MM.1S (cell line): ENCODE measurements around the gene CCDC89.

Experiments
- DNase-seq: peaks from one replicate; pipeline ENCODE4 v3.0.0-alpha.2; 2015
- H2AFZ ChIP-seq: fragments of 300-600 bp; sonication (generic); 2 replicates; pipeline ENCODE4 v1.6.0; 2016; ENCODE audit warnings: antibody characterized with exemption, low read length
- H3F3A ChIP-seq: fragments of 300-600 bp; sonication (generic); 2 replicates; pipeline ENCODE4 v1.6.1; 2016; ENCODE audit warnings: mild to moderate bottlenecking, antibody characterized with exemption, low read length, moderate library complexity, mixed read lengths; ENCODE audit not compliant: insufficient read depth
- H3K27ac ChIP-seq: fragments of 300-600 bp; sonication (generic); 2 replicates; pipeline ENCODE4 v1.5.1; 2016; ENCODE audit warnings: mild to moderate bottlenecking, low read length
- H3K27me3 ChIP-seq: fragments of 300-600 bp; sonication (generic); replicated peaks from 2 replicates; pipeline ENCODE4 v1.6.0; 2016; ENCODE audit warnings: low read length; ENCODE audit not compliant: insufficient read depth
- H3K36me3 ChIP-seq: fragments of 300-600 bp; sonication (generic); replicated peaks from 2 replicates; pipeline ENCODE4 v1.6.1; 2016; ENCODE audit warnings: mild to moderate bottlenecking, low read length, mixed read lengths; ENCODE audit not compliant: insufficient read depth
- H3K4me1 ChIP-seq: fragments of 300-600 bp; sonication (generic); 2 replicates; pipeline ENCODE4 v1.6.1; 2016; ENCODE audit warnings: low read length, mixed read lengths
- H3K4me2 ChIP-seq: fragments of 300-600 bp; sonication (generic); 2 replicates; pipeline ENCODE4 v1.6.0; 2016; ENCODE audit warnings: low read depth, low read length
- H3K4me3 ChIP-seq: fragments of 300-600 bp; sonication (generic); 2 replicates; pipeline ENCODE4 v1.5.1; 2016; ENCODE audit warnings: low read length, mixed read lengths
- H3K79me2 ChIP-seq: fragments of 300-600 bp; sonication (generic); 2 replicates; pipeline ENCODE4 v1.6.1; 2016; ENCODE audit warnings: mixed run types, low read length, mixed read lengths
- H3K9ac ChIP-seq: fragments of 300-600 bp; sonication (generic); 2 replicates; pipeline ENCODE4 v1.6.1; 2016; ENCODE audit warnings: low read length, mixed read lengths
- H3K9me2 ChIP-seq: fragments of 300-600 bp; sonication (generic); replicated peaks from 2 replicates; pipeline ENCODE4 v1.6.1; 2016; ENCODE audit warnings: mild to moderate bottlenecking, low read length, mixed read lengths; ENCODE audit not compliant: insufficient read depth
- H3K9me3 ChIP-seq: fragments of 300-600 bp; sonication (generic); replicated peaks from 2 replicates; pipeline ENCODE4 v1.6.1; 2016; ENCODE audit warnings: mild to moderate bottlenecking, low read length, mixed read lengths; ENCODE audit not compliant: insufficient read depth
- H4K20me1 ChIP-seq: fragments of 300-600 bp; sonication (generic); 2 replicates; pipeline ENCODE4 v1.6.1; 2016; ENCODE audit warnings: mild to moderate bottlenecking, low read length, moderate library complexity, mixed read lengths; ENCODE audit not compliant: insufficient read depth
- EZH2 ChIP-seq: fragments of 300-600 bp; sonication (generic); optimal IDR thresholded peaks from 2 replicates; pipeline ENCODE3; 2017; ENCODE audit warnings: low read depth, mild to moderate bottlenecking, antibody characterized with exemption, low read length, mixed read lengths
- EZH2phosphoT487 ChIP-seq: fragments of 300-600 bp; sonication (generic); IDR thresholded peaks from 2 replicates; pipeline ENCODE4 v1.6.1; 2018; ENCODE audit warnings: antibody characterized with exemption, low read length
- TF ChIP-seq, protein P1 (sequence below): fragments of 300-600 bp; sonication (generic); IDR thresholded peaks from 2 replicates; pipeline ENCODE4 v1.5.1; 2016; ENCODE audit warnings: antibody characterized with exemption, low read length, mixed read lengths

The CCDC89 gene

DNA sequence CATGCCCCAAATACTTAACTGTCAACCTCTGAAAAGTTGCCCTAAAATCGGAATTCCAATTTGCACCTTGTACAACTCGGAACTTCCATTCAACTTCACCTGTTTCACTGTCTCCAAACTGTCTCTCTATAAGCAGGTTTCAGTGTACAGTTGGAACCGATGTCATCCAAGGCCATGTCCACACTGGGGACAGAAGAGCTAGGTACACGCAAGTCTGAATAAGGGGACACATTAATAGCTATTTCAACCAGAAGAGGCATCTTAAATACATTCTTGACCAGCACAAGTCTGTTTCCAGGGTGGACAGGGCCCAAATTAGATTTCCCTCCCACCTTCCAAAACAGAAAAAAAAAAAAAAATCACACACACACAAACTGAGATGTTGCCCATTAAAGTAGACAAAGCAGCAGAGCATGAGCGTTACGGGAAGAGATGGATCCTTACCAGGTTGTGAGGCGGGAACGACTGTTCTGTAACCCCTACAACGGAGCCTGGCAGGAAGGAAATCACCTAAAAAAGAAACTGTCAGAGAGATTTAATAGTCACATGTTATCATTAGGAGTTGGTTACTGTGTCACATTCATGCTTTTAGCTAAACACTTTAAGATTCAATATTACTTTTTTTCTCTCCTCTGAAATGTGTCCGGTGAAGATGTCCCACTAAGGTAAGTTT, 22.8 kb downstream of the CCDC89 start:
- H4K20me1 ChIP-seq, result peaks cover 37% of the 10 kb centered on the region
- H3K4me2 ChIP-seq, result peak overlapping the region; percentile 89
- no peaks in the 10 kb centered on the region for H3K9me2 ChIP-seq
- H3K9ac ChIP-seq, result peak overlapping the region; percentile 96
- peaks cover 66% of the 10 kb centered on the region for H3K79me2 ChIP-seq
- H3K27ac ChIP-seq, result peak overlapping the region; percentile 91; the same call in 1 of the 2 replicates
- peaks cover 11% of the 10 kb centered on the region; the same call in 1 of the 2 replicates for H3F3A ChIP-seq
- 0 out of 2 replicates have a peak overlapping the region, but pooled peaks have one; percentile 25 for H2AFZ ChIP-seq
- H3K4me1 ChIP-seq, result peaks cover 18% of the 10 kb centered on the region
- H3K27me3 ChIP-seq, result no peaks in the 10 kb centered on the region
- DNase-seq, result peak; percentile 20
- H3K4me3 ChIP-seq, result peak overlapping the region; percentile 97
- TF ChIP-seq, protein P1, sequence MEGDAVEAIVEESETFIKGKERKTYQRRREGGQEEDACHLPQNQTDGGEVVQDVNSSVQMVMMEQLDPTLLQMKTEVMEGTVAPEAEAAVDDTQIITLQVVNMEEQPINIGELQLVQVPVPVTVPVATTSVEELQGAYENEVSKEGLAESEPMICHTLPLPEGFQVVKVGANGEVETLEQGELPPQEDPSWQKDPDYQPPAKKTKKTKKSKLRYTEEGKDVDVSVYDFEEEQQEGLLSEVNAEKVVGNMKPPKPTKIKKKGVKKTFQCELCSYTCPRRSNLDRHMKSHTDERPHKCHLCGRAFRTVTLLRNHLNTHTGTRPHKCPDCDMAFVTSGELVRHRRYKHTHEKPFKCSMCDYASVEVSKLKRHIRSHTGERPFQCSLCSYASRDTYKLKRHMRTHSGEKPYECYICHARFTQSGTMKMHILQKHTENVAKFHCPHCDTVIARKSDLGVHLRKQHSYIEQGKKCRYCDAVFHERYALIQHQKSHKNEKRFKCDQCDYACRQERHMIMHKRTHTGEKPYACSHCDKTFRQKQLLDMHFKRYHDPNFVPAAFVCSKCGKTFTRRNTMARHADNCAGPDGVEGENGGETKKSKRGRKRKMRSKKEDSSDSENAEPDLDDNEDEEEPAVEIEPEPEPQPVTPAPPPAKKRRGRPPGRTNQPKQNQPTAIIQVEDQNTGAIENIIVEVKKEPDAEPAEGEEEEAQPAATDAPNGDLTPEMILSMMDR, result no peak
- TF ChIP-seq EZH2phosphoT487 (no peak), EZH2 (no peak)
- peaks cover 15% of the 10 kb centered on the region; the same call in 1 of the 2 replicates for H3K36me3 ChIP-seq
- no peaks in the 10 kb centered on the region for H3K9me3 ChIP-seq

DNA sequence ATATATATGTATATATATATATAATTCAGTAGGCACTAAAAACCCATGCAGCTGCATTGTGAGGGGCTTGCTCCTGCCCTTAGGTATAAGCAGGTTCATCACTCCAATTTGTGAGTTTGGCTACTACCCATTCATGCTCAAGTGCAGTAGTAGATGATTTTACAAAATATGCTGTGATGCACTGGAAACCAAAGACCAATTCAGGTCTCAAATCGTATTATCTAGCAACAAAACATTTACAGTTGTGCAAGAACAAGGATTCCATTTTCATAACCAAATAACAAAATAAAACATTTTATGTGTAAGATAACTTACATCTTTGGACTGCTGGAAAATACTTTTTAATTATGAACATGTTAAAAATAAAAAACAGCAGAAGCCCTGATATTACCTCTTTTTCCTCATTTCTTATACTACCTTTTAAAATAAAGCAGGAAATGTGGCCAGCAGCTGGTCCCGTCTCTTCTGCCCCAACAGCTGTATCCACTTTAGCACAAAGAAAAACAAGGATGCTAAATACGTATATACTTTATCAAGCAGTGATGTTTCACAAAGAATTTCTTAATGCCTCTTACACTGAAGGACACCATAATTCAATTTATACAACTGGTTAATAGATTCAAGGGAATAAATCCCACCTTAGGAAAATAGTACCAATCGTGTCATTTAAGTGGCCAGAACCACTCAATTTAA, 23.9 kb downstream of the CCDC89 start:
- no peaks in the 10 kb centered on the region for H3K27me3 ChIP-seq
- H3F3A ChIP-seq, result peaks cover 11% of the 10 kb centered on the region; the same call in 1 of the 2 replicates
- H4K20me1 ChIP-seq, result peaks cover 37% of the 10 kb centered on the region
- H3K4me3 ChIP-seq, result peak overlapping the region; percentile 97
- H3K36me3 ChIP-seq, result peaks cover 18% of the 10 kb centered on the region
- H3K9me3 ChIP-seq, result no peaks in the 10 kb centered on the region
- H3K27ac ChIP-seq, result no peak overlapping the region
- H3K79me2 ChIP-seq, result peaks cover 77% of the 10 kb centered on the region
- TF ChIP-seq EZH2, result no peak
- TF ChIP-seq, protein P1, result no peak
- no peak for TF ChIP-seq EZH2phosphoT487
- H3K9ac ChIP-seq, result peak overlapping the region; percentile 96; the same call in 1 of the 2 replicates
- H2AFZ ChIP-seq, result no peak overlapping the region
- DNase-seq, result no peak
- peaks cover 18% of the 10 kb centered on the region for H3K4me1 ChIP-seq
- peak overlapping the region; percentile 89 for H3K4me2 ChIP-seq
- no peaks in the 10 kb centered on the region for H3K9me2 ChIP-seq

DNA sequence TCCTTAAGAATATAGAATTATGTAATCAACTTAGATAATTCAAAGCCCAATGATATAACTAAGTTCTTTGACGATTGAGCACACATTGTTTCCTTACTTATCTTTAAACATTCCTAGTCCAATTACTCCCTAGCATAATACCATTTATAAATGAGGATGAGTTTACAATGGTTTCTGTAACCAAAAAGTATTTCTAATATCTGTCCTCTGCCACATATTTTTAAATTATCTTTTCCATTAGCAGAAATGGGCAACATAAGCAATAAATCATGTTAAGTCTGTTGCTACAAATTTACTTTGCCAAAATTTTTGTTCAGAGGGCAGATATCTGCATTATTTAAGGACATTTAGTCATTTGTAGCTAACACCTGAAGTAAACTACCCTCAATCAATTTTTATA, 27.8 kb downstream of the CCDC89 start:
- TF ChIP-seq EZH2phosphoT487 (no peak), EZH2 (no peak)
- TF ChIP-seq, protein P1, result no peak
- peaks cover 90% of the 10 kb centered on the region for H3K79me2 ChIP-seq
- peaks cover 18% of the 10 kb centered on the region for H3K4me1 ChIP-seq
- H3K9me3 ChIP-seq, result no peaks in the 10 kb centered on the region
- H3K4me2 ChIP-seq, result no peak overlapping the region
- H3K4me3 ChIP-seq, result no peak overlapping the region
- no peaks in the 10 kb centered on the region for H3K27me3 ChIP-seq
- no peak overlapping the region for H2AFZ ChIP-seq
- H3F3A ChIP-seq, result 0 out of 2 replicates have a peak, but pooled peaks cover 5% of the 10 kb centered on the region
- no peak overlapping the region for H3K9ac ChIP-seq
- H3K27ac ChIP-seq, result no peak overlapping the region
- no peak for DNase-seq
- H3K9me2 ChIP-seq, result no peaks in the 10 kb centered on the region
- peaks cover 21% of the 10 kb centered on the region for H3K36me3 ChIP-seq
- H4K20me1 ChIP-seq, result peaks cover 35% of the 10 kb centered on the region
